Lower leg skin (tissue), 4 donors: ENCODE measurements around the gene CXCL16. TPM values are rescaled to one million over a fixed set of nuclear protein-coding genes. Genes with fewer than 3 reads are reported as not detected.
A peak's percentile ranks its signal among the peaks of the same experiment; 100 is the strongest.

Experiments
- DNase-seq, 2 donors: peaks; one replicate each; pipeline ENCODE4 v3.0.0-alpha.2; 2019; ENCODE audit warnings: low spot score in 2 of 2
- H3K4me3 ChIP-seq: fragments of 200-600 bp; sonication (generic); 2 replicates; pipeline ENCODE4 v1.5.1; 2017; ENCODE audit warnings: mild to moderate bottlenecking, low read depth; ENCODE audit not compliant: poor library complexity, severe bottlenecking
- POLR2A ChIP-seq, 2 donors: fragments of 450-650 bp; IDR thresholded peaks; one replicate each; pipeline ENCODE4 v1.6.1; 2016 to 2017; ENCODE audit warnings: antibody characterized with exemption in 2 of 2, mild to moderate bottlenecking in 1 of 2, moderate library complexity in 1 of 2
- WGBS, 2 donors: methylation state at CpG; one replicate each; pipeline ENCODE4 v1.1.5; 2018; 5-methylcytosine and 5-hydroxymethylcytosine counted together
- intact Hi-C: fragments of 100-400 bp; cut with DNase I; formaldehyde crosslinking; loops from one replicate; pipeline ENCODE4 v1.15.0; 2023; ENCODE audit warnings: low total_unique reads
- total RNA-seq, 4 donors: library from RNA; depleted of rRNA; stranded (reverse); fragments of >200 nt; gene quantifications; one replicate each; pipeline ENCODE4 v1.1.0, GENCODE V29; 2016
- TF ChIP-seq, protein P1 (sequence below), 3 donors: fragments of 450-650 bp; IDR thresholded peaks; one replicate each; pipeline ENCODE4 v1.5.1; 2016; ENCODE audit warnings: antibody characterized with exemption in 3 of 3, mild to moderate bottlenecking in 3 of 3, moderate library complexity in 2 of 3

Gene CXCL16
- total RNA-seq, 4 donors from 2014 or later = 25.0 to 28.1 (median 25.5) TPM

DNA sequence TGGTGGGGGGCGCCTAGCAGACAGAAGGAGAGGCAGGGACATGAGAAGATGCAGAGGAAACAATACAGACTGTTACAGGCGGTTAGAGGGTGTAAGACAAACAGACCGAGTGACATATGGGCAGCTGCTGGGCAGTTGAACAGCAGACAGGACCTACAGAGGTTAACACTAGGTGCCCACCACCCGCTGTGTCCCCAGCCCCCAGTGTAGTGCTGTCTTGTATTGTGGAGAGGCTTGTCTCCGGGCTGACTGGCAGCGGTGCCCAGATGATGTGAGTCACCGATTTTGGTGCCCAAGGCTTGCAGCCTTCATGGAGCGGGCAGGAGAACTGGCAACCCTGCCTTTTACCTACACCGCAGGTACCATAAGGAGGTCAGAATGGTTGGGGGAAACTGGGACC, 2.4 kb upstream of the CXCL16 start:
- TF ChIP-seq, protein P1, sequence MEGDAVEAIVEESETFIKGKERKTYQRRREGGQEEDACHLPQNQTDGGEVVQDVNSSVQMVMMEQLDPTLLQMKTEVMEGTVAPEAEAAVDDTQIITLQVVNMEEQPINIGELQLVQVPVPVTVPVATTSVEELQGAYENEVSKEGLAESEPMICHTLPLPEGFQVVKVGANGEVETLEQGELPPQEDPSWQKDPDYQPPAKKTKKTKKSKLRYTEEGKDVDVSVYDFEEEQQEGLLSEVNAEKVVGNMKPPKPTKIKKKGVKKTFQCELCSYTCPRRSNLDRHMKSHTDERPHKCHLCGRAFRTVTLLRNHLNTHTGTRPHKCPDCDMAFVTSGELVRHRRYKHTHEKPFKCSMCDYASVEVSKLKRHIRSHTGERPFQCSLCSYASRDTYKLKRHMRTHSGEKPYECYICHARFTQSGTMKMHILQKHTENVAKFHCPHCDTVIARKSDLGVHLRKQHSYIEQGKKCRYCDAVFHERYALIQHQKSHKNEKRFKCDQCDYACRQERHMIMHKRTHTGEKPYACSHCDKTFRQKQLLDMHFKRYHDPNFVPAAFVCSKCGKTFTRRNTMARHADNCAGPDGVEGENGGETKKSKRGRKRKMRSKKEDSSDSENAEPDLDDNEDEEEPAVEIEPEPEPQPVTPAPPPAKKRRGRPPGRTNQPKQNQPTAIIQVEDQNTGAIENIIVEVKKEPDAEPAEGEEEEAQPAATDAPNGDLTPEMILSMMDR (IDR thresholded peaks at IDR 0.05) = no peak
- no peak for TF ChIP-seq POLR2A (IDR thresholded peaks at IDR 0.05)
- no peak overlapping the region for H3K4me3 ChIP-seq
- intact Hi-C loops = no loop called here
- no peak for DNase-seq
- WGBS, 2 donors = 65 to 73% methylated on average over 9 of the region's 9 CpGs

DNA sequence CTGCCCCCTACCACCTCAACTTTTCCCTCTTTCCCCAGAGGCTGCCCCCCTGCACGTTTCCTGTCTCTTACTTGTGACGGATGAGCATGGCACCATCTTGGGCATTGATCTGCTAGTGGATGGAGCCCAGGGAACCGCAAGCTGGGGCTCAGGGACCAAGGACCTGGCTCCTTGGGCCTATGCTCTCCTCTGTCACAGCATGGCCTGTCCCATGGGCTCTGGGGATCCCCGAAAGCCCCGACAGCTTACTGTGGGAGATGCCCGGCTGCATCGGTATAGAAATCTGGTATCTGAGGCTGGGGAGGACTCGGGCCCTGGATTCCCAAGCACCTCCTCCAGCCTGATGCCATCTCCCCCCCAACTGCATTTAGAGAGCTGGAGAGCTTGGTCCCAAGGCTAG, 1.8 kb upstream of the CXCL16 start:
- 94 to 97% methylated on average over 5 to 8 of the region's 8 CpGs for WGBS, 2 donors
- no peak overlapping the region for H3K4me3 ChIP-seq
- no peak for DNase-seq
- TF ChIP-seq, protein P1 (IDR thresholded peaks at IDR 0.05) = no peak
- no peak for TF ChIP-seq POLR2A (IDR thresholded peaks at IDR 0.05)
- intact Hi-C loops = no loop called here

DNA sequence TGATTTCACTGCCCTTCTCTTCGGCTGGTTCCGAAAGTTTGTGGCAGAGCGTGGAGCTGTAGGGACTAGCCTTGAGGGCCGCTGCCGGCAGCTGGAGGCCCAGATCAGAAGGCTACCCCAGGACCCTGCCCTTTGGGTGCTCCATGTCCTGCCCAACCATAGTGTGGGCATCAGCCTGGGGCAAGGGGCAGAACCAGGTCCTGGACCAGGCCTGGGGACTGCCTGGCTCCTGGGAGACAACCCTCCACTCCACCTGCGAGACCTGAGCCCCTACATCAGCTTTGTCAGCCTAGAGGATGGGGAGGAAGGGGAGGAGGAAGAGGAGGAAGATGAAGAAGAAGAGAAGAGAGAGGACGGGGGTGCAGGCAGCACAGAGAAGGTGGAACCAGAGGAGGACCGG, 856 bp upstream of the CXCL16 start:
- H3K4me3 ChIP-seq = no peak overlapping the region
- WGBS, 2 donors = 94 to 95% methylated on average over 8 of the region's 8 CpGs
- DNase-seq = no peak
- intact Hi-C loops = no loop called here
- TF ChIP-seq POLR2A (IDR thresholded peaks at IDR 0.05) = no peak
- TF ChIP-seq, protein P1 (IDR thresholded peaks at IDR 0.05) = no peak

DNA sequence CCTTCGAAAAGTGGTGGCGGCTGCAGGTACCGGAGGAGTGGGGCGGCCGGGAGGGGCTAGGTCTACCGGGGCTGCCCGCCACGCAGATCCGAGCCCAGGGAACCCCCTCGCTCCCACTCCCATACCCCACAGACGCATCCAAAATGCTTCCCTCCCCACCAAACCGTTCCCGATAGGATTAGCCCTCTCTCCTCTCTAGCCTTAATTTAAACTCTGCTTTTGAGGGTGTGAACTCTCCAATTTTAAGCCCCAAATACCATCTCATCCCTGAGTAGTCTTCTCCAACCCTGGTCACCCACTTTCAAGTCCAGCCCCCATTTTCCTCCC, 260 bp upstream of the CXCL16 start:
- 0 to 18% methylated on average over 3 to 13 of the region's 13 CpGs for WGBS, 2 donors

DNA sequence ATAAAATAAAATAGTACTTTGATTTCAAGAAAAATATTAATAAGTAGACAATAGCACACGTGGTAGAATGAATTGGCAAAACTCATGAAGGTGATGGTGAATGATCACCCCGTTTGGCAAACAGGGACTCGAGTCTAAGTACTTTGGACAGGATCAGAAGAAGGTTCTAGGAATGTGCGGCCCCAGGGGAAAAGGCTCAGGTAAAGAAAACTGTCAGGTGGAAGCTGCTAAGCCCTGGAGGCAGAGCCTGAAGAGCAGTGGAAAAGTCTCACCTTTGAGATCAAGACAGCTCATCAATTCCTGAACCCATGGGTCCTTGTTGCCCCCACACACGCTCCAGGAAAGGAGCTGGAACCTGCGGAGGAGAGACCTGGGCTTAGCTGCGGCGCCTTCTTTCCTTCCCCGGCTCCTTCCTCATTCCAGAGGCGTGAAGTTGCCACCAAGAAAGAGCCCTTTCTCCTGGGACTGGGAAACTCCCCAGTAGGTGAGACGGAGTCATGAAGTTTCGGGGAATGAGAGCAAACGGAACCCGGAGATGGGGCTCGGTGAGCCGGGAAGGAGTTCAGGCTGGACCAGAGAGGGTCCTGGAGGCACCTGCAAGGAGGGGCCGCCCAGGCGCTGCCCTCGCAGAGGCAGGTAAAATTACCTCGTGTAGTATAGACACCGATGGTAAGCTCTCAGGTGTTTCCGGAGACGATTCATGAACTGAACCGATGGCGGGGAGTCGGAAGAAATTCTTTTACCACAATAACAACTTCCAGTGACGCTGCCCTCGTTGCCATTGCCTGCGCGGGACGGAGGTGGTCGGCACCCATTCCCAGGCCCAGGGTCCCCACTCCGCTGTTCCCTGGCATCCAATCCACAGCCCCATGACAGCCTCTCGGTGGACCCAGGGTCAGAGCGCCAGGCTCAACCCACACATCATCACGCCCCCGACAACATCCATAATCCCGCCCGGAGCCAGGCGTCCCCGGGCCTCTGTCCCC, 1.3 kb downstream of the CXCL16 start:
- intact Hi-C loops = loop anchor here (5.0 kb wide), 1 partner anchor 49 kb away; the partner anchor contains the start of genes GLTPD2 and VMO1
- H3K4me3 ChIP-seq = peak overlapping the region; percentile 75
- TF ChIP-seq POLR2A (IDR thresholded peaks at IDR 0.05) = no peak
- TF ChIP-seq, protein P1 (IDR thresholded peaks at IDR 0.05) = no peak
- DNase-seq = no peak
- 12 to 21% methylated on average over 32 to 41 of the region's 41 CpGs for WGBS, 2 donors

More for the DNA sequence above, 260 bp upstream of the CXCL16 start:
- no peak for TF ChIP-seq POLR2A (IDR thresholded peaks at IDR 0.05)
- TF ChIP-seq, protein P1 (IDR thresholded peaks at IDR 0.05) = no peak
- DNase-seq = no peak
- intact Hi-C loops = no loop called here
- H3K4me3 ChIP-seq = peak overlapping the region; percentile 75
